Activated naive CD8-positive, alpha-beta T cell (primary cell): ENCODE results near the gene ENPP3.
"Not testable (repeated sequence)": the region's sequence is repeated elsewhere in the genome, so short reads cannot be mapped to it uniquely, and the experiment has no call there.

Experiments
- H3K27ac Mint-ChIP-seq: one replicate; pipeline ENCODE4 v1.8.0; 2021; ENCODE audit warnings: mixed read lengths
- H3K27me3 Mint-ChIP-seq: one replicate; pipeline ENCODE4 v1.8.0; 2021; ENCODE audit warnings: mixed read lengths
- H3K36me3 Mint-ChIP-seq: one replicate; pipeline ENCODE4 v1.8.0; 2021; ENCODE audit warnings: mixed read lengths
- H3K4me1 Mint-ChIP-seq: one replicate; pipeline ENCODE4 v1.8.0; 2021; ENCODE audit warnings: low read depth, mixed read lengths
- H3K4me3 Mint-ChIP-seq: one replicate; pipeline ENCODE4 v1.8.0; 2021; ENCODE audit warnings: mild to moderate bottlenecking, mixed read lengths
- H3K9me3 Mint-ChIP-seq: one replicate; pipeline ENCODE4 v1.8.0; 2021; ENCODE audit warnings: low read depth, mixed read lengths

The ENPP3 gene

DNA sequence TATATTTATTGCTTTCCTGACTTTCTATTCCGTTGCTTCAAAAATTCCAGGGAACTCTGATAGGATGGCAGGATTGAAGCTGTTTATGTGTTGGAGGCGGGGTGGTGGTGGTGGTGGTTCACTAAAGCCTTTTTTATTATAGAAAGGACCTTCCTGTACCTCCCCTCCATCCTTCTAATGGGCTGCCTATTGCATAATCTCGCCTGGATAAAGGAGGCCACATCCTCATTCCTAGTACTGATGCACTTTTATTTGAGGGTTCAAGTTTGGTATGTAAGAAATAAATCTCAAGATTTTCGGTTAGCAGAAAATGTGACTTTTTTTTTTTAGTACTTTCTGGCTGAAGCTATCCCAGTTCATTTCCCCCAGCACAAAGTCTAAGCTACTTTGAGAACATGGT, 92.4 kb downstream of the ENPP3 start:
- no peak overlapping the region for H3K27ac Mint-ChIP-seq
- H3K4me3 Mint-ChIP-seq, result no peak overlapping the region
- H3K36me3 Mint-ChIP-seq, result peaks cover 7% of the 10 kb centered on the region
- H3K27me3 Mint-ChIP-seq, result no peaks in the 10 kb centered on the region
- no peaks in the 10 kb centered on the region for H3K4me1 Mint-ChIP-seq
- no peaks in the 10 kb centered on the region for H3K9me3 Mint-ChIP-seq

DNA sequence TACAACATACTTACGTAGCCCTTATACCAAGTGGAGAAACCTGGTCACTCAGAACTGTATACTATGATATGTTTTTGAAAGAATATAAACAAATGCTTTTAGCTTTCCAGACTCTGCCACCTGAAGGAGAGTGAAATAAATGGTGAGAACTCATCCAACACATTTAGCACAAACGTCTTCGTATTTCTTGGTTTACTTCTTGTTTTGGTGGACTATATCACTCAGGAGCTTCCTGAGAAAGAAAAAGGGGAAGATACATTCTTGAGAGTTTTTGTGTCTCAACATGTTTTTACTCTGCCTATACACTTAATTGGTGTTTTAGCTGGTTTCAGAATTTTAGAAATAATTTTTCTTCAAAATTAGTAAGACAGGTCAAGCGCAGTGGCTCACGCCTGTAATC, 93.2 kb downstream of the ENPP3 start:
- Mint-ChIP-seq H3K9me3 (no peaks in the 10 kb centered on the region), H3K27me3 (no peaks in the 10 kb centered on the region), H3K27ac (no peak overlapping the region), H3K4me3 (no peak overlapping the region), H3K36me3 (peaks cover 7% of the 10 kb centered on the region), H3K4me1 (no peaks in the 10 kb centered on the region)

DNA sequence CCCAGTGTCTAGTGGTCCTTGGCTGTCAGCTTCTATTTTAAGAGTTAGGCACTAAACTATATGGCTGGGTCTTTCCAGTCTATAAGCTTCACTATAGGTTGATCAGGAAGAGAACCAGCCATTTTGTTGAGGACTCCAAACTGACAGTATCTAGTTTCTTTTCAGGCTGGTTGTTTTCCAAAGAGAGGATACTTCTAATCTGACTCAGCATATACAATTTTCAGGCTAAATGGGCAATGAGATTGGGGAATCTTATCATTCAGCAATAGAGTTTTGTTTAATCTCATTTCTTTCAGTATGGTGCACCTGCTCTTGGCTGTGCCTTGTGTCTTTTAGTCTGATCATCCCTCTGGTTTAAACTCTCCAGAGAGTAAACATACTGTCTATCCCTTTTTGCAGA, 94.1 kb downstream of the ENPP3 start:
- H3K9me3 Mint-ChIP-seq, result no peaks in the 10 kb centered on the region
- no peak overlapping the region for H3K4me3 Mint-ChIP-seq
- no peak overlapping the region for H3K27ac Mint-ChIP-seq
- no peaks in the 10 kb centered on the region for H3K4me1 Mint-ChIP-seq
- peaks cover 5% of the 10 kb centered on the region for H3K36me3 Mint-ChIP-seq
- H3K27me3 Mint-ChIP-seq, result no peaks in the 10 kb centered on the region

- no peaks in the 10 kb centered on the region for H3K9me3 Mint-ChIP-seq
- H3K36me3 Mint-ChIP-seq, result no peaks in the 10 kb centered on the region
- no peaks in the 10 kb centered on the region for H3K27me3 Mint-ChIP-seq
- H3K4me1 Mint-ChIP-seq, result no peaks in the 10 kb centered on the region
- no peak overlapping the region for H3K27ac Mint-ChIP-seq
- no peak overlapping the region for H3K4me3 Mint-ChIP-seq
Observed at GRCh38 chr6:131733376-131734016, 96.4 kb downstream of the ENPP3 start.

DNA sequence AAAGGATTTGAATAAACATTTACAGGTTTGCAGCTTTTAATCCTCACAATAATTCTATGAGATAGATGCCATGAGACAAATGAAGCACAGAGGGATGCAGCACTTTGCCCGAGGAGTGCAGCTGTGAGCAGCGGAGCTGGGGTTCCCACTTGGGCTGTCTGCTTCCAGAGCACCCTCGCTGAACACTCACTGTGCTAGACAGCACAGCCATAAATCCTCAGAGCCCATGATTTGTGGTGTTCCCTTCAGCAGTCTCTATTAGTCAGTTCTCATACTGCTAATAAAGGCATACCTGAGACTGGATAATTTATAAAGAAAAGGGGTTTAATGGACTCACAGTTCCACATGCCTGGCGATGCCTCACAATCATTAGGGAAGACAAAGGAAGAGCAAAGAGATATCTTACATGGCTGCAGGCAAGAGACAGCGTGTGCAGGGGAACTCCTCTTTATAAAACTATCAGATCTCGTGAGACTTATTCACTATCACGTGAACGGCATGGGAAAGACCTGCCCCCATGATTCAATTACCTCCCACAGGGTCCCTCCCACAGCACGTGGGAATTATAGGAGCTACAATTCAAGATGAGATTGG, 99.0 kb downstream of the ENPP3 start:
- Mint-ChIP-seq H3K36me3 (no peaks in the 10 kb centered on the region), H3K4me1 (no peaks in the 10 kb centered on the region), H3K9me3 (no peaks in the 10 kb centered on the region), H3K27ac (no peak overlapping the region), H3K4me3 (no peak overlapping the region), H3K27me3 (no peaks in the 10 kb centered on the region)

- no peak overlapping the region for H3K4me3 Mint-ChIP-seq
- H3K9me3 Mint-ChIP-seq, result no peaks in the 10 kb centered on the region
- no peaks in the 10 kb centered on the region for H3K36me3 Mint-ChIP-seq
- H3K27ac Mint-ChIP-seq, result no peak overlapping the region
- no peaks in the 10 kb centered on the region for H3K4me1 Mint-ChIP-seq
- H3K27me3 Mint-ChIP-seq, result no peaks in the 10 kb centered on the region
Observed at GRCh38 chr6:131736811-131737210, 99.7 kb downstream of the ENPP3 start.

GRCh38 chr6:131739136-131739535, 102.0 kb downstream of the ENPP3 start:
- no peak overlapping the region for H3K27ac Mint-ChIP-seq
- H3K9me3 Mint-ChIP-seq, result no peaks in the 10 kb centered on the region
- no peak overlapping the region for H3K4me3 Mint-ChIP-seq
- H3K4me1 Mint-ChIP-seq, result no peaks in the 10 kb centered on the region
- H3K36me3 Mint-ChIP-seq, result no peaks in the 10 kb centered on the region
- H3K27me3 Mint-ChIP-seq, result peaks cover 6% of the 10 kb centered on the region

- Mint-ChIP-seq H3K36me3 (no peaks in the 10 kb centered on the region), H3K27ac (no peak overlapping the region)
Observed at GRCh38 chr6:131740161-131740560, 103.1 kb downstream of the ENPP3 start.

GRCh38 chr6:131741688-131742393, 104.7 kb downstream of the ENPP3 start:
- H3K27me3 Mint-ChIP-seq, result peaks cover 8% of the 10 kb centered on the region
- H3K4me3 Mint-ChIP-seq, result no peak overlapping the region
- no peaks in the 10 kb centered on the region for H3K4me1 Mint-ChIP-seq
- no peaks in the 10 kb centered on the region for H3K36me3 Mint-ChIP-seq
- H3K27ac Mint-ChIP-seq, result no peak overlapping the region
- H3K9me3 Mint-ChIP-seq, result no peaks in the 10 kb centered on the region

More at GRCh38 chr6:131740161-131740560, 103.1 kb downstream of the ENPP3 start:
- Mint-ChIP-seq H3K4me3 (no peak overlapping the region), H3K4me1 (no peaks in the 10 kb centered on the region), H3K9me3 (no peaks in the 10 kb centered on the region), H3K27me3 (peaks cover 8% of the 10 kb centered on the region)

GRCh38 chr6:131744432-131745287, 107.6 kb downstream of the ENPP3 start:
- H3K4me1 Mint-ChIP-seq, result no peaks in the 10 kb centered on the region
- H3K4me3 Mint-ChIP-seq, result no peak overlapping the region
- no peak overlapping the region for H3K27ac Mint-ChIP-seq
- peaks cover 8% of the 10 kb centered on the region for H3K27me3 Mint-ChIP-seq
- no peaks in the 10 kb centered on the region for H3K36me3 Mint-ChIP-seq
- H3K9me3 Mint-ChIP-seq, result no peaks in the 10 kb centered on the region

- no peak overlapping the region for H3K27ac Mint-ChIP-seq
- H3K4me1 Mint-ChIP-seq, result no peaks in the 10 kb centered on the region
- peaks cover 8% of the 10 kb centered on the region for H3K27me3 Mint-ChIP-seq
- no peaks in the 10 kb centered on the region for H3K36me3 Mint-ChIP-seq
- no peaks in the 10 kb centered on the region for H3K9me3 Mint-ChIP-seq
- H3K4me3 Mint-ChIP-seq, result no peak overlapping the region
Observed at GRCh38 chr6:131745476-131745875, 108.4 kb downstream of the ENPP3 start.

GRCh38 chr6:131747821-131748353, 110.8 kb downstream of the ENPP3 start:
- Mint-ChIP-seq H3K27ac (no peak overlapping the region), H3K9me3 (no peaks in the 10 kb centered on the region), H3K4me3 (no peak overlapping the region), H3K27me3 (peaks cover 7% of the 10 kb centered on the region), H3K36me3 (no peaks in the 10 kb centered on the region), H3K4me1 (no peaks in the 10 kb centered on the region)

- Mint-ChIP-seq H3K36me3 (no peaks in the 10 kb centered on the region), H3K4me1 (no peaks in the 10 kb centered on the region), H3K27ac (no peak overlapping the region), H3K27me3 (peaks cover 7% of the 10 kb centered on the region), H3K4me3 (no peak overlapping the region), H3K9me3 (no peaks in the 10 kb centered on the region)
Observed at GRCh38 chr6:131749023-131749422, 111.9 kb downstream of the ENPP3 start.

GRCh38 chr6:131751012-131751715, 114.1 kb downstream of the ENPP3 start:
- peaks cover 13% of the 10 kb centered on the region for H3K27me3 Mint-ChIP-seq
- H3K4me3 Mint-ChIP-seq, result not testable (repeated sequence)

More at GRCh38 chr6:131751012-131751715, 114.1 kb downstream of the ENPP3 start:
- not testable (repeated sequence) for H3K4me1 Mint-ChIP-seq, H3K9me3 Mint-ChIP-seq, H3K27ac Mint-ChIP-seq, H3K36me3 Mint-ChIP-seq
